Prostate gland (tissue), 2 donors: Measurements from ENCODE around the gene NHSL2.

Experiments used
- POLR2A ChIP-seq: fragments of 450-650 bp; IDR thresholded peaks from one replicate; pipeline ENCODE4 v1.6.1; 2016; ENCODE audit warnings: antibody characterized with exemption, mild to moderate bottlenecking
- TF ChIP-seq, protein P1 (sequence below), 4 experiments: fragments of 200-600 bp in 2 of 4; fragments of 450-650 bp in 2 of 4; sonication (generic) in 2 of 4; IDR thresholded peaks; 1 replicate in 3 of 4; 2 replicates in 1 of 4; pipeline ENCODE4 v1.5.1; 2016 to 2019; ENCODE audit warnings: antibody characterized with exemption in 4 of 4, mild to moderate bottlenecking in 2 of 4, moderate library complexity in 2 of 4

DNA sequence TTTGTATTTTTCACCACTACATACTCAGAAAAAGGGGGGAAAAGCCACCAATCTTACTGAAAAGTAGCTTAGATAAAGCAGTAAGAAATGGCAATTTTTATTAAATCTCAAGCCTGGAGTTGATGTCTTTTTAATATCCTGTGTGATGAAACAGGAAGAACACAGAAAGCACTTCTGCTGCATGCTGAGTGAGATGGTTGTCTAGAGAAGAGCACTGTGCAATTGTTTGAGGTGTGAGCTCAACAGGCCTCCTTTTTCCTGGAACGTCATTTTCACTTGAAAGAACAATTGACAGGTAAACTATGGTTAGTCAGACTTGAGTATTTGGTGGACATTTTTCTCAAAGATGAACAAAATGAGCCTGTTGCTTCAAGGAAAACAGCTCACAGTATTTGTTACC lies 147.2 kb downstream of the NHSL2 start:
- TF ChIP-seq, protein P1, sequence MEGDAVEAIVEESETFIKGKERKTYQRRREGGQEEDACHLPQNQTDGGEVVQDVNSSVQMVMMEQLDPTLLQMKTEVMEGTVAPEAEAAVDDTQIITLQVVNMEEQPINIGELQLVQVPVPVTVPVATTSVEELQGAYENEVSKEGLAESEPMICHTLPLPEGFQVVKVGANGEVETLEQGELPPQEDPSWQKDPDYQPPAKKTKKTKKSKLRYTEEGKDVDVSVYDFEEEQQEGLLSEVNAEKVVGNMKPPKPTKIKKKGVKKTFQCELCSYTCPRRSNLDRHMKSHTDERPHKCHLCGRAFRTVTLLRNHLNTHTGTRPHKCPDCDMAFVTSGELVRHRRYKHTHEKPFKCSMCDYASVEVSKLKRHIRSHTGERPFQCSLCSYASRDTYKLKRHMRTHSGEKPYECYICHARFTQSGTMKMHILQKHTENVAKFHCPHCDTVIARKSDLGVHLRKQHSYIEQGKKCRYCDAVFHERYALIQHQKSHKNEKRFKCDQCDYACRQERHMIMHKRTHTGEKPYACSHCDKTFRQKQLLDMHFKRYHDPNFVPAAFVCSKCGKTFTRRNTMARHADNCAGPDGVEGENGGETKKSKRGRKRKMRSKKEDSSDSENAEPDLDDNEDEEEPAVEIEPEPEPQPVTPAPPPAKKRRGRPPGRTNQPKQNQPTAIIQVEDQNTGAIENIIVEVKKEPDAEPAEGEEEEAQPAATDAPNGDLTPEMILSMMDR (IDR thresholded peaks at IDR 0.05), result no peak
- no peak for TF ChIP-seq POLR2A
